HFF-Myc (cell line): ENCODE measurements around the gene OR4K2.
"Not testable (repeated sequence)": the region's sequence is repeated elsewhere in the genome, so short reads cannot be mapped to it uniquely, and the experiment has no call there.

Source experiments
- DNase-seq: peaks from one replicate; pipeline ENCODE4 v3.0.0-alpha.2; 2011; ENCODE audit warnings: low read depth; ENCODE audit errors: extremely low read depth
- H3K4me3 ChIP-seq: replicated peaks from 2 replicates; pipeline ENCODE4 v1.5.1; 2011; ENCODE audit warnings: low read depth, mild to moderate bottlenecking, control low read depth, low read length
- TF ChIP-seq, protein P1 (sequence below): IDR thresholded peaks from 2 replicates; pipeline ENCODE4 v1.5.1; 2012; ENCODE audit warnings: mild to moderate bottlenecking, low read depth, low read length, control low read depth; ENCODE audit errors: missing control alignments

OR4K2 gene, protein sequence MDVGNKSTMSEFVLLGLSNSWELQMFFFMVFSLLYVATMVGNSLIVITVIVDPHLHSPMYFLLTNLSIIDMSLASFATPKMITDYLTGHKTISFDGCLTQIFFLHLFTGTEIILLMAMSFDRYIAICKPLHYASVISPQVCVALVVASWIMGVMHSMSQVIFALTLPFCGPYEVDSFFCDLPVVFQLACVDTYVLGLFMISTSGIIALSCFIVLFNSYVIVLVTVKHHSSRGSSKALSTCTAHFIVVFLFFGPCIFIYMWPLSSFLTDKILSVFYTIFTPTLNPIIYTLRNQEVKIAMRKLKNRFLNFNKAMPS

DNA sequence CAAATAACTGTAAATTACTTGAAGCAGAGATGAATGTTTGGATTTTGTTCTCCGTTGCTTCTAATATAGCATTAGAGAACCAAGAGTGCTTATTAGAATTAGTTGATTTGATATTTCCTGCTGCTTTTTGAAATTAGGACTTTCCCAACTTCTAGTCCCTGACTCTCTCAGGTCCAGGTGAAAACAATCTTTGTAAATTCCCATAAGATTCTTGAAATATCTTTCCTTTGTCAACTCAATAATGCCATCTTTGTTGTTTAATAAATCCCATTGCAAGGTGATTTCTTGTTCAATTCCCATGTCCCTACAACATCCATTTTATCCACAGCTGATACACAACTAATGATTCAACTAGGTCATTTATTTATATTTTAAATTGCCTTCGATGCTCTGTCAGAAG lies at the start of gene OR4K2:
OR4K2 (plus strand) TSS at position 301 of the 400 bp plus-strand sequence. CDS start 1,126 bp downstream, outside the sequence.
- TF ChIP-seq, protein P1, sequence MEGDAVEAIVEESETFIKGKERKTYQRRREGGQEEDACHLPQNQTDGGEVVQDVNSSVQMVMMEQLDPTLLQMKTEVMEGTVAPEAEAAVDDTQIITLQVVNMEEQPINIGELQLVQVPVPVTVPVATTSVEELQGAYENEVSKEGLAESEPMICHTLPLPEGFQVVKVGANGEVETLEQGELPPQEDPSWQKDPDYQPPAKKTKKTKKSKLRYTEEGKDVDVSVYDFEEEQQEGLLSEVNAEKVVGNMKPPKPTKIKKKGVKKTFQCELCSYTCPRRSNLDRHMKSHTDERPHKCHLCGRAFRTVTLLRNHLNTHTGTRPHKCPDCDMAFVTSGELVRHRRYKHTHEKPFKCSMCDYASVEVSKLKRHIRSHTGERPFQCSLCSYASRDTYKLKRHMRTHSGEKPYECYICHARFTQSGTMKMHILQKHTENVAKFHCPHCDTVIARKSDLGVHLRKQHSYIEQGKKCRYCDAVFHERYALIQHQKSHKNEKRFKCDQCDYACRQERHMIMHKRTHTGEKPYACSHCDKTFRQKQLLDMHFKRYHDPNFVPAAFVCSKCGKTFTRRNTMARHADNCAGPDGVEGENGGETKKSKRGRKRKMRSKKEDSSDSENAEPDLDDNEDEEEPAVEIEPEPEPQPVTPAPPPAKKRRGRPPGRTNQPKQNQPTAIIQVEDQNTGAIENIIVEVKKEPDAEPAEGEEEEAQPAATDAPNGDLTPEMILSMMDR = no peak
- no peak for DNase-seq

DNA sequence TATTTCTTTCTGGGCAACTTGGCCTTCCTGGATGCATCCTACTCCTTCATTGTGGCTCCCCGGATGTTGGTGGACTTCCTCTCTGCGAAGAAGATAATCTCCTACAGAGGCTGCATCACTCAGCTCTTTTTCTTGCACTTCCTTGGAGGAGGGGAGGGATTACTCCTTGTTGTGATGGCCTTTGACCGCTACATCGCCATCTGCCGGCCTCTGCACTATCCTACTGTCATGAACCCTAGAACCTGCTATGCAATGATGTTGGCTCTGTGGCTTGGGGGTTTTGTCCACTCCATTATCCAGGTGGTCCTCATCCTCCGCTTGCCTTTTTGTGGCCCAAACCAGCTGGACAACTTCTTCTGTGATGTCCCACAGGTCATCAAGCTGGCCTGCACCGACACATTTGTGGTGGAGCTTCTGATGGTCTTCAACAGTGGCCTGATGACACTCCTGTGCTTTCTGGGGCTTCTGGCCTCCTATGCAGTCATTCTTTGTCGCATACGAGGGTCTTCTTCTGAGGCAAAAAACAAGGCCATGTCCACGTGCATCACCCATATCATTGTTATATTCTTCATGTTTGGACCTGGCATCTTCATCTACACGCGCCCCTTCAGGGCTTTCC lies 47.2 kb upstream of the OR4K2 start:
- not testable (repeated sequence) for DNase-seq, H3K4me3 ChIP-seq

More for the DNA sequence above, at the start of gene OR4K2:
- no peak within 1 kb of the TSS for H3K4me3 ChIP-seq

DNA sequence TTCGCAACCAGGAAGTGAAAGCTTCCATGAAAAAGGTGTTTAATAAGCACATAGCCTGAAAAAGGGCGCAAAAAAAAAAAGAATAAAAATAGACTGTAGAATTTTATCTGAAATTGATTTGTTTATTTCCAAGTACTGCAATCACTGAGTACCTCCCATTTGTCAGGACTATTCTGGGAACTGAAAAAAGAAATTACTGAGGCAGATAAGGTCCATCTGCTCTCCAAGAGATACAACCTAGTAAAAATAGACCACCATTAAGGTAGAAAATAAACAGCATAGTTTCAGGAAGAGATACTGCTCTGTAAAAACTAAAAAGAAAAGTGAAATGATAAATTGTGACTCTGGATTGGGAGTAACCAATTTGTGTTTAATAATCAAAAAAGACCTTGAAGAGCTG lies 46.6 kb upstream of the OR4K2 start:
- TF ChIP-seq, protein P1 = no peak
- DNase-seq = no peak
- H3K4me3 ChIP-seq = no peak overlapping the region

DNA sequence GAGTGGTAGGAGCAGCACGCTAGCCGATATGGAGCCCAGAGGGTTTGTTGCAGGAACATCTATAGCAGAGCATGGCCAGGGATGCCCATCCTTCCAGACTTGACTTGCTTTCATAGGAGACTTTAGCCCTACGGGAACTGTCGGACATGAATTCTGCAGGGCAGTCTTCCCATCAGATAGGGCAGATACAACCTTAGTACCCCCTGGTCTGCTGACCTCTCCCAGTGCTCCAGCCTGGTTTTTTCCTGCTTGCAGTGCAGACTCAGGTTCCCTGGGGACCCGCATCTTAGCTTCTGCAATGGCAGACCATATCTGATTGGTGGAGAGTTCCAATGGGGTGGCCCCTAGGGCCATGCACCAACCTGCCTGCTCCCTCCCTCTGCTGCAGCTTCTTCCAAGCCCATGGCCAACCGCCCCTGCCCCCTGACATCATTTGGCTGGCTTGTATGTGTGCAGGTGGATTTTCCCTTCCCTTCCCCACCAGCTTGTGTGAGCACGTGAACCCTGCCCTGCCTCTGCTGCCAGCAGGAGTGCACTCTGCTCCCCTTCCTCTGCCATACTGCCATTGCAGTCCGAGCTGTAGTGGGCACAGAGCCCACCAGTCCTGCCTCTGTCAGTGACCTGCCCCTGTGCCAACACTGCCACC lies 40.6 kb upstream of the OR4K2 start:
- DNase-seq, H3K4me3 ChIP-seq: not testable (repeated sequence)

DNA sequence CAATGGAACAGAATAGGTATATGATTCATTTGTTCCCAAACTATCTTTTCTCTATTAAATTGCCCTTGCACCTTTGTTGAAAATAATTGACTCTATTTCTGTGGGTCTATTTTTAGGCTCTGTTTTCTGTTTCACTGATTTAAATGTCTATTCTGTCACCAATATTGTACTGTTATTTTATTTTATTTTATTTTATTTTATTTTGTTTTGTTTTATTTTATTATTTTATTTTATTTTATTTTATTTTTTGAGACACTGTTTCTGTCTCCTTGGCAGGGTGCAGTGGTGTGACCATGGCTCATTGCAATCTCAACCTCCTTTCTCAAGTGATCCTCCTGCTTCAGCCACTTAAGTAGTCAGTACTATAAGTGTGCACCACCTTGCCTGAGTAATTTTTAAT lies 36.5 kb upstream of the OR4K2 start:
- DNase-seq = no peak
- no peak overlapping the region for H3K4me3 ChIP-seq
- TF ChIP-seq, protein P1 = no peak

DNA sequence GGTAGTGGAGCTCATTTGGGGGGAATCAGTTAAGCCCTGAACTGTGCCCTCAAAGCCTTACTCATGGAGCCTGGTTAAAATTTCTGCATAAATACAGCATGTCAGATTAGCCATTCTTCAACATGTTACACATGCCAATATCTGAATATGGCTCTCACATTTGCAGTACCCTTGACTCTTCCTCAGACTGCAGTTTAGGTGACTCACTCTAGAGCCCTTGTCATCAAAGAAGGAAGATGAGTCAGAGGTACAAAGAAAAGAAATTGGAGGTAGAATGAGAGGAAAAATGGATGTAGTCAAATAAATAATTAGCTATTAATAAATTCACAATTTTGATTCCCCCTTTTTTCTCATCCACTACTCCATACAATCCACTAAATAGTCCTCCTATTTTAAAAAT lies 23.6 kb upstream of the OR4K2 start:
- no peak overlapping the region for H3K4me3 ChIP-seq
- TF ChIP-seq, protein P1 = no peak
- DNase-seq = no peak

DNA sequence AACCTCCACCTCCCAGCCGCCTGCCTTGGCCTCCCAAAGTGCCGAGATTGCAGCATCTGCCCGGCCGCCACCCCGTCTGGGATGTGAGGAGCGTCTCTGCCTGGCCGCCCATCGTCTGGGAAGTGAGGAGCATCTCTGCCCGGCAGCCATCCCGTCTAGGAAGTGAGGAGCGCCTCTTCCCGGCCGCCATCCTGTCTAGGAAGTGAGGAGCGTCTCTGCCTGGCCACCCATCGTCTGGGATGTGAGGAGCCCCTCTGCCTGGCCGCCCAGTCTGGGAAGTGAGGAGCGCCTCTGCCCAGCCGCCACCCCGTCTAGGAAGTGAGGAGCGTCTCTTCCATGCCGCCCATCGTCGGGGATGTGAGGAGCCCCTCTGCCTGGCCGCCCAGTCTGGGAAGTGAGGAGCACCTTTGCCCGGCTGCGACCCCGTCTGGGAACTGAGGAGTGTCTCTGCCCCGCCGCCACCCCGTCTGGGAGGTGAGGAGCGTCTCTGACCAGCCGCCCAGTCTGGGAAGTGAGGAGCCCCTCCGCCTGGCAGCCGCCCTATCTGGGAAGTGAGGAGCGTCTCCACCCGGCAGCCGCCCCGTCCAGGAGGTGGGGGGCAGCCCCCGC lies 8.8 kb upstream of the OR4K2 start:
- not testable (repeated sequence) for H3K4me3 ChIP-seq, DNase-seq

DNA sequence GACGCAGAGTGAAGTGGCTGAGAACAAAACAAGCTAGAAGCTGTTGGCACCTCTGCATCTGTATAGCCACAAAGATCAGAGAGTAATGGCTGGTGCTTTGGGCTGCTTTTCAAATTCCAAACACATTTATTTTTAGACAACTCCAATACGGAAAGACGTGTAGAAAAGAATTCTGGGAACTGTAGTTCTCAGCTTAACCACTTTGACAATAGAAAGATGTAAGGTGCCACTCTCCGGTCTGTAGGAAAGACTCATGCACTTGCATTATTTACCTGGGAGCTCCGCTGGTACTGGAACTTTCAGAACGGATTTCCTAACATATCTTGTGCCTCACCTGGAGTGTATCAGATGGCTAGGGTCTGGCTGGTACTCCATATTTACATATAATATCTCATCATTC lies 1.8 kb upstream of the OR4K2 start:
- TF ChIP-seq, protein P1 = no peak
- H3K4me3 ChIP-seq = no peak overlapping the region
- DNase-seq = no peak
